Measurements from ENCODE around the gene TMEM247. TPM values are rescaled to one million over a fixed set of nuclear protein-coding genes. Genes with fewer than 3 reads are reported as not detected.
"Not testable (repeated sequence)": the region's sequence is repeated elsewhere in the genome, so short reads cannot be mapped to it uniquely, and the experiment has no call there.

The TMEM247 gene
- total RNA-seq, 1 donor from 2014 or later = not detected

DNA sequence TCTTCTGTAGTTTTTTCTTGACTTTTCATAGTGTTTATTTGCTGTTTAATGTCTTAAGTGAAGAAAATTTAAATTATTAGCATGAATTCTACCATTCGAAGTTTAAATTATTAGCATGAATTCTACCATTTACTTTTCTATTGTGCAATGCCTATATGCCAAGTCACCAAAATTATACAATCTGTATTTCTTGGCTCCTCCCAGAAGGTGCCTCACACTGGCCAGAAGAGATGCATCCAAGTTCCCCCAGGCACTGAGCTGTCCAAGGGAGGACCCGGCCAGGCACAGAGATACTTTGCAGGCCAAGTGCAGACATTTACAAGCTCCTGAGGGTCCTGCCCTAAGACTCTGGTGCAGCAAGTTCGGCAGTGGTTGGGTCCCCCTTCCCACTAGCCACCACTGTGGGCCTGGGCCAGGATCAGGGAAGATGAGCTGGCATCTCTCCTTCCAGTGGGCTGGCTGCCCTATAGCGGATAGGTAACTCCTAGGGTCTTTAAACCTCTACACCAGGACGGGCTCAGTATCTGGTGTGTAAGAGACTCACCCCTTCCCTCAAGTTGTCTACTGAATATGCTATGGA is 31.3 kb downstream of the TMEM247 start:
- DNase-seq (ENCODE audit: low read depth in 2 of 2) = no peak

DNA sequence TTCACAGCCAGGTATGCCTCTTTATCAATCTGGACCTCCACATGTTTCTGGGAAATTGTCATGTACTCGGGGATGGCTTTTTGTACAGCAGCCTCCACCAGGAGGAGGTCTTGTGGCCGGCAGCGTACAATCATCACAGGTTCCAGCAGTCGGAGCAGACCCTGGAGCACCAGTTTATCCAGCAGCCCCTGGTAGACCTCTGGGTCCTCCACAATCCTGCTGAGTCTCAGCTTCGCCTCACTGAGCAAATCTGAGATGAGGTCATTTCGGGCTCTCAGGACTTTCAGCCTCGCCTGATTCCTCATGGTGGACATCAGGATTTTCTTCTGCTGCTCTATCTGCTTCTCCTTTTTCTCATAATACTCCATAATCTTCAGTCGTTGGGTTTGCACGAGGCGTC is 32.8 kb downstream of the TMEM247 start:
- DNase-seq (ENCODE audit: low read depth in 2 of 2) = no peak

DNA sequence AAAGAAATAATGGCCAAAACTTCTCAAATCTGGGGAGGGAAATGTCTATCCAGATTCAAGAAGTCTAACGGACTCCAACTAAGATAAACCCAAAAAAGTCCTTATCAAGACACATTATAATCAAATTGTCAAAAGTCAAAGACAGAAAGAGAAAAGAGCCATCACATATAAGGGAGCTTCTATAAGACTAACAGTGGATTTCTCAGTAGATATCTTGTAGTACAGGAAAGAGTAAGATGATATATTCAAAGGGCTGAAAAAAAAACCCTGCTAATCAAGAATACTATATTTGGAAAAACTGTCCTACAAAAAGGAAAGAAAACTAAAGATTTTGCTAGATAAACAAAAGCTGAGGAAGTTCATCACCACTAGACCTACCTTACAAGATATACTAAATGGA is 35.4 kb downstream of the TMEM247 start:
- DNase-seq (ENCODE audit: low read depth in 2 of 2) = no peak

DNA sequence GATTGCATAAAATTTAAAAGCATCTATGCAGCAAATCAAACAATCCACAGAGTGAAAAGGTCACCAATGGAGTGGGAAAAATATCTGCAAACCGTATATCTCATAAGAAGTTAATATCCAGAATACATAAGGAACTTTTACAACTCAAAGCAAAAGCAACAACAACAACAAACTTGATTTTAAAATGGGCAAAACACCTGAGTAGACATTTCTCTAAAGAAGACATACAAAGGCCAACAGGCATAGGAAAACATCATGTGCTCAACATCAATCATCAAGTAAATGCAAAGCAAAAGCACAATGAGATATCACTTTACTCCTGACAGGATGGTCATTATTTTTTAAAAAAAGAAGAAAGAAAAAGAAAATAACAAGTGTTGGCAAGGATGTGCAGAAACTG is 38.1 kb downstream of the TMEM247 start:
- no peak for DNase-seq (ENCODE audit: low read depth in 2 of 2)

DNA sequence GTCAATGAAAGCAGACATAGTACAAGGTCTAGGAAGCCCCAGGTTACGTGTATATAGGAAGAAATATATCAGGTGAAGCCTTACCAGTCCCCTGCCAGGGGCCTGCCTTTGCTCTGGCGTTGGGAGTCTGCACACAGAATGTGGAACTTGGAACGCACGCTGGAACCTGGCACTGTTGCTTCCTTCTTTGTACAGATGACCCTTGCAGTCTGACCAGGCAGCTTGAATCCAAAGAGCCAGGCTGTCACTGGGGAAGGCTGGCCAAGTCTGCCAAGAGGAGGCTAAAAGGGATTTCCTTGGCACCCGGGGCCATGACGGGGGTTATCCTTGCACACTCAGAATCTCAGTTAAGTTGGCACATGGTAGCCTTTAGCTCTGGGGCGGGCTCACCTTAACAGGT is 39.5 kb downstream of the TMEM247 start:
- no peak for DNase-seq (ENCODE audit: low read depth in 2 of 2)

DNA sequence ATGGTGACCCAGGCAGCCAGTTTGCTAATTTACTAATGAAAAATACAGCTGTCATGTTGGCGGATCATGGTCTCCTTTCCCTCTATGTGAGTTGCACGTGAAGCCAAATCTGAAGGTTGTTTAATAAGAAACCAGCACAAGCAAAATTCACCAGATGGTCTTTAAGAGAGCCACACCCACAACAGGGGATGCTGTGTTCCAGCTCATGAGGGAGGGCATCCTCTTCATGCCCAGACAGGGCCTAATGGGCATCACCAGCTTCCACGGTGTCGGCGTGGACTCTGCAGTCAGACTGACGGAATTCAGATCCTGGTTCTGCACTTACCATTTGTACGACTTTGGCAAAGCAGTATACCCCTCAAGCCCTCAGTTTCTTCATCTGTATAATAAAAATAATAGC is 39.9 kb downstream of the TMEM247 start:
- DNase-seq (ENCODE audit: low read depth in 2 of 2) = no peak

DNA sequence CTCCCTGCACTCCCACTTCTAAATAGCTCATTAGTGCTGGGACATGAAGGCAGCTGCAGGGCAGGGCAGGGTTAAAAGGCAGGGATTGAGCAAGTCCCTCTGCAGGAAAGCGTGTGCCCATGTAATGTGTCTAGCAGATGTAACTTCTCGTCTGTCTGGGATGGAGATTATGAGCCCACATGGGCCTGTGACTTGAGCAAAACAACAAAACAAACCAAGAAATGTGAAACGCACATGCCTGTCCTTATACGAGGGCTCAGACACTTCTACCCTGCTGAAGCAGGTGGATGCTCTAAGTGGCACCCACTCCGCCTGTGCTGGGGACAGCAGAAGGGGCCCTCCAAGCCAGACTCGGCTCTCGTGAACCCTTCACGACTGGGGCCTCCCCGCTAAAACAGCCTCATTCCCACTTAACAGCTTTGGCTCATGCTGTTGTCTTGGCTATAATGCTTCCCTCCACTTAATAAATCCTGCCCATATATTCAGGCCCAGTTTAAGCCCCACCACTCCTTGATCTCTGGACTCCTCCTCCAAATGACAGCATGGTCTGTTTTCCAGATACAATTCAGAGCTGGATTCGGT is 40.9 kb downstream of the TMEM247 start:
- no peak for DNase-seq (ENCODE audit: low read depth in 2 of 2)

DNA sequence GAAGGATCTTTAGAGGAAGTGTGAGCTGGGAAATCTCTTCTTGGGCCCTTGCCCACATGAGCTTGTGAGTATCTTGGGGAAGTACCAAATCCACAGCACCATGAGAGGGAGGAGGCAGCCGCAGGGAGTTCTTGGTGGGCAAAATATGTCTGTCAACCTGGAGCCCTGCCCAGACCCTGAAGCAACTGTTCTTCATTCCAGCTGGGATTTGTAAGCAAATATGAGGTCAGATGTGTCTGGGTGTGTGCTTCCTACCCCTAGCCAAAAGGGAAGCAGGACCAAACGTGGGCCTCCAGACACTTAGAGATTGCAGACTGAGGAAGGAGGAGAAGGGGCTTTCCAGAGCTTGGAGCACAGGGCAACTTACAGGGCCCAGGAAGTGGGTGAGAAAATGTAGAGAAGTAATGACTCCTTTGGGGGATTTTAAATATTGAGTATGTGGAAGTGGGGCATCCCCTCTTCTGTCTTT is 41.9 kb downstream of the TMEM247 start:
- no peak for DNase-seq (ENCODE audit: low read depth in 2 of 2)

DNA sequence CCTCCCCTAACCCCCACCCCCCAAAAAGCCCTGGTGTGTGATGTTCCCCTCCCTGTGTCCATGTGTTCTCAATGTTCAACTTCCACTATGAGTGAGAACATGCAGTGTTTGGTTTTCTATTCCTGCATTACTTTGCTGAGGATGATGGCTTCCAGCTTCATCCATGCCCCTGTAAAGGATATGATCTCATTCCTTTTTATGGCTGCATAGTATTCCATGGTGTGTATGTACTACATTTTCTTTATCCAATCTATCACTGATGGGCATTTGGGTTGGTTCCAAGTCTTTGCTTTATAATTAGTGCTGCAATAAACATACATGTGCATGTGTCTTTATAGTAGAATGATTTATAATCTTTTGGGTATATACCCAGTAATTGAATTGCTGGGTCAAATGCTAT is 43.0 kb downstream of the TMEM247 start:
- DNase-seq (ENCODE audit: low read depth in 2 of 2) = not testable (repeated sequence)

DNA sequence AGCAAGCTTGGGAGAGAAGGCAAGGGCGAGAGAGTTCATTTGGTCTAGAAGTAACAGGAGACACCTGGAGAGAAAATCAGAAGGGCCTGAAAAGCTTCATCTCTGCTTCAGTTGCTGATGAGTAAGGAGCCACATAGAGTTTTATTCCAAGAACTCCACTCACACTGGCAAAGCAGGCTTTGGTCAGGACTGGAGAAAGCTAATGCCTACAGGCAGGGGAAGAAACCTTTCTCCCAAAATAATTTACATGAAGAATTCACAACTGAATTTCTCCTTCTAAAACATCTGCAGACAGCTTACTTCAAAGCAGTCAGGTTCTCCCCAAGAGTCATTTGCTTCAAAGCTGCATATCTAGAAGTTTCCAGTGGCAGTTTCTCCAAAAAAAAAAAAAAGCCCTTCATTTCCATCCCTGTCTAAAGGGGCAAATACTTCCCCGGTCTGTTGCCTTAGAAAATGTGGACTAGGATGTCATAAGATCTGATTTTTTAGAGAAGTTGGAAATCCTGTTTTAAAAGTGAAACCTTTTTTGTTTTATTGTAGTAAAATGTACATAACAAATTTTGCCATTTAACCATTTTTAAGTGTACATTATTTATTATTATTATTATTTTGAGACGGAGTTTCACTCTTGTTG is 46.3 kb downstream of the TMEM247 start:
- no peak for DNase-seq (ENCODE audit: low read depth in 2 of 2)

DNA sequence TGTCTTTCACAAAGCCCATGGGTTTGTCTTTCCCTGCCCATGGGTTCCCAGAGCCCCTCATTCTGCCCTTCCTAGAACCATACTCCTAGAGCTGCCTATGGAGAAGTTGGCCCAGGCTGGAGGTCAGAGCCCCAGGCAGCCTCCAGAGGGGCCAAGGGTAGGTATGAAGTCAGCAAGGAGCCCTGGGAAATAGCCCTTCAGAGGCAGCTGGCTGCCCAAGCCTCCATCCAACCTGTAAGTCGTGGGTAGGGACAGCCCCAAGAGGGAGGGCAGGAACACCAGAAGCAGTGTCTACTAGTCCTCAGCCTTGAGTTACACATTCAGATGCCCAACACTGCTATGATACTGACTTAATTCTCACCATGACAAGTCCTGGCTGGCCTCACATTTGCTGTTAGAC is 49.5 kb downstream of the TMEM247 start:
- no peak for DNase-seq (ENCODE audit: low read depth in 2 of 2)

DNA sequence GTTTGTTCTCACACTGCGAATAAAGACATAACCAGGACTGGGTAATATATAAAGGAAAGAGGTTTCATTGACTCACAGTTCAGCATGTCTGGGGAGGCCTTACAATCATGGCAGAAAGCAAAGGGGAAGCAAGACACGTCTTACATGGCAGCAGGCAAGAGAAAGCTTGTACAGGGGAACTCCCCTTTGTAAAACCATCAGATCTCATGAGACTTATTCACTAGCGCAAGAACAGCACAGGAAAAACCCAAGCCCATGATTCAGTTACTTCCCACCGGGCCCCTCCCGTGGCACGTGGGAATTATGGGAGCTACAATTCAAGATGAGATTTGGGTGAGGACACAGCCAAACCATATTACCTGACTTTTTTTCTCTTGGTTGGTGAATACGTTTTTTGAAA is 51.3 kb downstream of the TMEM247 start:
- DNase-seq (ENCODE audit: low read depth in 2 of 2) = no peak

DNA sequence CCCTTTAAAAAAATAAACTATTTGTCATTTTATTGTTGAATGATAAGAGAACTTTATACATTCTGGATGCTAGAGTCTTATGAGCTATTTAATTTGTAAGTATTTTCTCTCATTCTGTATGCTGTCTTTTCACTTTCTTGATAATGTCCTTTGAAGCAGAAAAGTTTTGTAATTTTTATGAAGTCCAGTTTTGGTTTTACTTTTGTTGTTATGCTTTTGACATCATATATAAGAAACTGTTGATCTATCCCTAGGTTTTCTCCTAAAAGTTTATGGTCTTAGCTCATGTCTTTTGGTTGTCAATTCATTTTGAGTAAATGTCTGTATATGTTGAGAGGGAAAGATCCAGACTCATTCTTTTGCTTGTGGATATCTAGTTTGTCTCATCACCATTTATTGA is 52.5 kb downstream of the TMEM247 start:
- no peak for DNase-seq (ENCODE audit: low read depth in 2 of 2)

Other genes with a start within 250 kb of the TMEM247 start
- 119 and 128 TPM in 2 replicates for gene EPAS1, start 182.2 kb upstream of the TMEM247 start, total RNA-seq
- gene RHOQ, start 62.9 kb downstream of the TMEM247 start, total RNA-seq = 11.1 and 14.4 TPM in 2 replicates
- 1.4 and 1.7 TPM in 2 replicates for gene ATP6V1E2, start 63.0 kb downstream of the TMEM247 start, total RNA-seq
- 9.6 and 12.7 TPM in 2 replicates for gene PIGF, start 137.5 kb downstream of the TMEM247 start, total RNA-seq
- 10.5 and 16.5 TPM in 2 replicates for gene CRIPT, start 137.7 kb downstream of the TMEM247 start, total RNA-seq
- 16.1 and 20.2 TPM in 2 replicates for gene SOCS5, start 219.7 kb downstream of the TMEM247 start, total RNA-seq

All from lung microvascular endothelial cell (primary cell).